Lower leg skin (tissue), 3 donors: ENCODE results near the gene ALDOC.

ENCODE experiments used
- CTCF ChIP-seq, 3 donors: fragments of 450-650 bp; IDR thresholded peaks; one replicate each; pipeline ENCODE4 v1.5.1; 2016; ENCODE audit warnings: antibody characterized with exemption in 3 of 3, mild to moderate bottlenecking in 3 of 3, moderate library complexity in 2 of 3
- POLR2A ChIP-seq, 2 donors: fragments of 450-650 bp; IDR thresholded peaks; one replicate each; pipeline ENCODE4 v1.6.1; 2016 to 2017; ENCODE audit warnings: antibody characterized with exemption in 2 of 2, mild to moderate bottlenecking in 1 of 2, moderate library complexity in 1 of 2

DNA sequence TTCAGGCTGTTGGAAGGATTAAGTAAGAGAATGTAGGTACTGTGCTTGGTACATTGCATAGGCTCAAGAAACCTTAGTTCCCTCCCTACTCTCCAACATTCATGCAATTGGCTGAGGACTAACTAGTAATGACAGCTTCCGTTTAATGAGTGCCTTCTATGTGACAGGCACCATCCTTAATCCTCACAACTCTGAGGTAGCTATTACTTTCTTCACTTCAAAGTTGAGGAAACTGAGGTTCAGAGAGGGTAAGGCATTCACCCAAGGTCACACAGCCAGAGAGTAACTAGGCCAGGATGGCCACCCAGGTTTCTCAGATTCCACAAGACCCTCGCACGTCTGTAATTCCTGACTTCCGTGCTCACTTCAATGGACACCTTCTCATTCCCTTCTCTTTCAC is 46.4 kb downstream of the ALDOC start:
- TF ChIP-seq CTCF (IDR thresholded peaks at IDR 0.05), result no peak
- no peak for TF ChIP-seq POLR2A (IDR thresholded peaks at IDR 0.05)
